Left renal cortex interstitium (tissue), 4 donors: ENCODE results near the gene WDHD1. TPM values are rescaled to one million over a fixed set of nuclear protein-coding genes. Genes with fewer than 3 reads are reported as not detected.
"Not testable (repeated sequence)": the region's sequence is repeated elsewhere in the genome, so short reads cannot be mapped to it uniquely, and the experiment has no call there.

Experiments used
- DNase-seq, 4 donors: peaks; one replicate each; pipeline ENCODE4 v3.0.0-alpha.2; 2013; ENCODE audit warnings: low read depth in 4 of 4, low spot score in 2 of 4, missing footprints in 1 of 4
- polyA plus RNA-seq, 4 donors: library from polyadenylated mRNA; unstranded; fragments of 120-200 nt; gene quantifications; one replicate each; pipeline ENCODE4 v1.2.1, GENCODE V29; 2013; ENCODE audit not compliant: insufficient read length in 4 of 4

WDHD1 gene
- polyA plus RNA-seq, 4 donors: 15.3 to 19.8 (median 19.7) TPM

- no peak for DNase-seq
Measured at GRCh38 chr14:54974788-54975414, 52.0 kb downstream of the WDHD1 start.

- no peak for DNase-seq
Measured at GRCh38 chr14:54967496-54967895, 59.4 kb downstream of the WDHD1 start.

- no peak for DNase-seq
Measured at GRCh38 chr14:54955143-54955542, 71.8 kb downstream of the WDHD1 start.

GRCh38 chr14:54953609-54954008 is 73.3 kb downstream of the WDHD1 start:
- not testable (repeated sequence) for DNase-seq

- not testable (repeated sequence) for DNase-seq
Measured at GRCh38 chr14:54952803-54953202, 74.1 kb downstream of the WDHD1 start.

GRCh38 chr14:54947230-54947629 is 79.7 kb downstream of the WDHD1 start:
- DNase-seq: no peak

- DNase-seq: no peak
Measured at GRCh38 chr14:54946500-54946899, 80.4 kb downstream of the WDHD1 start.

- DNase-seq: no peak
Measured at GRCh38 chr14:54944737-54945391, 82.0 kb downstream of the WDHD1 start.

GRCh38 chr14:54942913-54943312 is 84.0 kb downstream of the WDHD1 start:
- DNase-seq: no peak

GRCh38 chr14:54936816-54937215 is 90.1 kb downstream of the WDHD1 start:
- DNase-seq: no peak

- DNase-seq: no peak
Measured at GRCh38 chr14:54935958-54936357, 90.9 kb downstream of the WDHD1 start.

- no peak for DNase-seq
Measured at GRCh38 chr14:54935100-54935499, 91.8 kb downstream of the WDHD1 start.

- DNase-seq: no peak
Measured at GRCh38 chr14:54933006-54933405, 93.9 kb downstream of the WDHD1 start.

- no peak for DNase-seq
Measured at GRCh38 chr14:54931598-54932340, 95.1 kb downstream of the WDHD1 start.

GRCh38 chr14:54931101-54931500 is 95.8 kb downstream of the WDHD1 start:
- DNase-seq: no peak

GRCh38 chr14:54929556-54929955 is 97.3 kb downstream of the WDHD1 start:
- DNase-seq: no peak

GRCh38 chr14:54928216-54928615 is 98.7 kb downstream of the WDHD1 start:
- no peak for DNase-seq

- no peak for DNase-seq
Measured at GRCh38 chr14:54927551-54927950, 99.3 kb downstream of the WDHD1 start.

- not testable (repeated sequence) for DNase-seq
Measured at GRCh38 chr14:54926570-54926969, 100.3 kb downstream of the WDHD1 start.

- DNase-seq: no peak
Measured at GRCh38 chr14:54922598-54922997, 104.3 kb downstream of the WDHD1 start.

GRCh38 chr14:54920052-54920451 is 106.8 kb downstream of the WDHD1 start:
- no peak for DNase-seq

- DNase-seq: no peak
Measured at GRCh38 chr14:54919330-54919729, 107.6 kb downstream of the WDHD1 start.
